ENCODE measurements around the gene RAB29. TPM values are rescaled to one million over a fixed set of nuclear protein-coding genes. Genes with fewer than 3 reads are reported as not detected.
A peak's percentile ranks its signal among the peaks of the same experiment; 100 is the strongest.
"Not testable (repeated sequence)": the region's sequence is repeated elsewhere in the genome, so short reads cannot be mapped to it uniquely, and the experiment has no call there.

Gene RAB29
- 100 to 1,000 TPM; 109 to 217 TPM for total RNA-seq

DNA sequence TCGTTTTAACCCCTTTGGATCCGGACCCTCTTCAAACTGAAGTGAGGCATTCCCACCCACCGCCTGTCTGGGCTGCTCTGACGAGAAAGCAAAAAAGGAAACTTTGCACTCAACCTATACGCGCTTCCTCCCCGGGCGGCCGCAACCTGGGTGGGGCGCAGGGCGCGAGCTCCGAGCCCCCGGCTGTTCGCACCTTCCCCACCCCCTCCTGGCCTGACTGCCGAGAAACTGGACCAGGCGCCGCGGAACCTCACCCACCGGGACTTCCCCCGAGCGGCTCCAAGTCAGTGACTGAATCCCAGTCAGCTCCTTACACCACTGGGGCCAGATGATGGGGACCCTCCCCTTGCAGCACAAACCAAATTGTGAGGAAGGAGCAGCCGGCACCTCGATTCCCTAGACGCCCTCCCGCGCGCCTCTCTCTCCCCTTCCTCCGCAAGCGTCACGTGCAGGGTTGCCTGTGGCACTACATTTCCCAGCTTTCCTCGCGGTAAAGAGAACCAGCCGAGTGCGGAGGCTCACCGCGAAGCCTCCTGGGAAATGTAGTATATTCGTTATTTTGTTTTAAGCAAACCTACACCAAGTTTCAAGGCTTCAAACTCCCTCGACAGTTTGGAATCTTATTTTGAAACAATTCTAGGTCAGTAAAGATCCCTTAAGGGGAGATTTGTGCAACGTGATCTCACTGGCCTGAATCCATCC lies at the start of gene RAB29:
Gene RAB29, minus strand, starts transcription at position 468 of the 702 bp plus-strand sequence. CDS start 526 bp downstream, outside the sequence.
- H3K9me3 Mint-ChIP-seq = no peaks in the 10 kb centered on the region
- ATAC-seq (peak; percentile 88 to 91), DNase-seq (ENCODE audit: low spot score) (peak; percentile 98)
- peak within 1 kb of the TSS; percentile 97 for H3K27ac Mint-ChIP-seq
- no peaks in the 10 kb centered on the region for H3K27me3 Mint-ChIP-seq
- peaks cover 64 to 77% of the 10 kb centered on the region in 2 donors for H3K4me1 Mint-ChIP-seq (ENCODE audit: low read depth in 2 of 2)
- H3K4me3 Mint-ChIP-seq = peak within 1 kb of the TSS; percentile 94
- peaks cover 39% of the 10 kb centered on the region for H3K36me3 Mint-ChIP-seq

DNA sequence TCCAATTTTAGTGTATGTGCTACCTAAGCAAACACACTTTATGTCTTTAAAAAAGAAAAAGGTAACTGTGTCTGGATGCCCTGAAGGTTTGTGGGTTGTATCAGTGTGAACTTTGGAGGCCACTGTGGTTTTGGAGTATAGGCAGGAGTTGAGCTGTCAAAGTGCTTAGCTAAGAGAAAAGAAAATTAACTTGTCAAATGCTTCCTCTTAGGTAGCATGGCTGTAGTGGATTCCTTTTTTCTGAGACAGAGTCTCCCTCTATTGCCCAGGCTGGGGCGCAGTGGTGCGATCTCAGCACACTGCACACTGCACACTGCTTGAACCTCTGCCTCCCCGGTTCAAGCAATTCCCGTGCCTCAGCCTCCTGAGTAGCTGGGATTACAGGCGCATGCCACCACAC lies 48.9 kb upstream of the RAB29 start:
- H3K4me3 Mint-ChIP-seq = peak overlapping the region; percentile 52

GRCh38 chr1:205823260-205823659 lies 48.0 kb upstream of the RAB29 start:
- ATAC-seq = peak in 1 of 2 donors; percentile 41
- not testable (repeated sequence) for H3K36me3 Mint-ChIP-seq; H3K27me3 Mint-ChIP-seq; H3K9me3 Mint-ChIP-seq; DNase-seq (ENCODE audit: low spot score)
- H3K4me1 Mint-ChIP-seq (ENCODE audit: low read depth in 2 of 2) = peaks cover 19 to 29% of the 10 kb centered on the region in 2 donors
- H3K4me3 Mint-ChIP-seq = peak overlapping the region; percentile 52
- peak overlapping the region in 1 of 2 donors; percentile 11 for H3K27ac Mint-ChIP-seq

More for the DNA sequence above, 48.9 kb upstream of the RAB29 start:
- ATAC-seq = peak in 1 of 2 donors; percentile 70
- Mint-ChIP-seq H3K36me3 (peaks cover 7% of the 10 kb centered on the region), H3K27ac (no peak overlapping the region), H3K27me3 (peaks cover 0 to 5% of the 10 kb centered on the region in 2 donors), H3K4me1 (ENCODE audit: low read depth in 2 of 2) (peaks cover 19 to 29% of the 10 kb centered on the region in 2 donors), H3K9me3 (peaks cover 3% of the 10 kb centered on the region)
- DNase-seq (ENCODE audit: low spot score) = no peak

DNA sequence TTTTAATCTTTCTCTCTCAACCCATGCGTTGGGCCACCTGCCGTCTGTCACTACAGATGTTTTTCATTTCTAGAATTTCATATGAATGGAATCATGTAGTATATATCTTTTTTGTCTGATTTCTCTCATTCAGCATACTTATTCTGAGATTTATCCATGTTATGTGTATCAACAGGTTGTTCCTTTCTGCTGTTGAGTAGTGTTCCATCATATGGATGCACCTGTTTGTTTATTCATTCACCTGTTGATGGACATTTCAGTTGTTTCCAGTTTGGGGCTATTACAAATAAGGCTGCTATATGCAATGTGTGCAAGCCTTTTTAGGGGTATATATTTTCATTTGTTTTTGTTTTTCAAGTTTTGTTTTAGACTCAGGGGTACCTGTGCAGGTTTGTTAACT lies 47.1 kb upstream of the RAB29 start:
- ATAC-seq = no peak
- Mint-ChIP-seq H3K27ac (peak overlapping the region in 1 of 2 donors; percentile 21), H3K9me3 (peaks cover 3% of the 10 kb centered on the region), H3K36me3 (peaks cover 7% of the 10 kb centered on the region), H3K4me3 (no peak overlapping the region), H3K4me1 (ENCODE audit: low read depth in 2 of 2) (peaks cover 19 to 26% of the 10 kb centered on the region in 2 donors), H3K27me3 (peaks cover 0 to 5% of the 10 kb centered on the region in 2 donors)
- no peak for DNase-seq (ENCODE audit: low spot score)

DNA sequence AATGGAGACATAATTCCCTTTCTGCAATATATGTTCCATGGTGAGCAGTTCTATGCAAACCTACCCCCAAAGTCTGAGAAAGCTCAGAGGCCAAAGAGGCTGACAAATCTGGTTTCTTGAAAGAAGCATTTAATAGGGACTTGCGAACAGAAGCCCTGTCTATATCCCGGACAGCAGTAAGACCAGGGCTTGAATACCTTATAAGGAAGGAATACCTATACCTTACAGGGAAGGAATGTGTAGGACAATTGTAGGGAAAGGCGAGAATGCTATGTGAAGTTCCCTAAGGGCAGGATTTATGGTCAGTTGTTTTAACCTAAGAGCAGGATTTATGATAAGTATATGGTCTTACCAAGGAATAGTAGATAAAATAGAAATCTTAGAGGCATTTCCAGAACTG lies 42.7 kb upstream of the RAB29 start:
- Mint-ChIP-seq H3K27ac (no peak overlapping the region), H3K27me3 (no peaks in the 10 kb centered on the region), H3K4me1 (ENCODE audit: low read depth in 2 of 2) (peaks cover 17 to 18% of the 10 kb centered on the region in 2 donors), H3K9me3 (no peaks in the 10 kb centered on the region), H3K4me3 (no peak overlapping the region), H3K36me3 (peaks cover under 1% of the 10 kb centered on the region)
- DNase-seq (ENCODE audit: low spot score) (no peak), ATAC-seq (no peak)

DNA sequence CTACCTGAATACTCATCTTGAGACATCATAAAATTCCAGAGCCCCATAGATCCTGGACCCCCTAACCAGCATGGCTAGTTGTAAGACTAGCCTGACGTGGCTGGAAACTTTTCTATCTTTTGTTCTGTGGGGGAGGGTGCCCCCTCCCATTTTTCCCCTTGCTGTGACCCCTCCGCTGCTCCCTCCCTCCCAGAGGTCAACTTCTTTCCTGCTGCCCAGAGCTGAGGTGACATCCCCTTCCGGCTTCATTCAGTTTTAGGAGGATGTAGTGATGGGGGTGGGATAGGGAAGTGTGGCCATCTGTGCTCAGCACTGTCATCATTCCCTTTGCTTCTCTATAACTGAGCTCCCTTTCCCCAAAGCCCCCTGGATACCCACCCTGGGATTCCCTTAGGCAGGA lies 42.1 kb upstream of the RAB29 start:
- H3K4me3 Mint-ChIP-seq = no peak overlapping the region
- ATAC-seq (no peak), DNase-seq (ENCODE audit: low spot score) (peak; percentile 45)
- no peaks in the 10 kb centered on the region for H3K9me3 Mint-ChIP-seq
- peaks cover 14% of the 10 kb centered on the region in 2 donors for H3K4me1 Mint-ChIP-seq (ENCODE audit: low read depth in 2 of 2)
- no peaks in the 10 kb centered on the region for H3K36me3 Mint-ChIP-seq
- no peaks in the 10 kb centered on the region for H3K27me3 Mint-ChIP-seq
- H3K27ac Mint-ChIP-seq = no peak overlapping the region

- Mint-ChIP-seq H3K4me1 (ENCODE audit: low read depth in 2 of 2) (peaks cover 43 to 45% of the 10 kb centered on the region in 2 donors), H3K27me3 (no peaks in the 10 kb centered on the region), H3K4me3 (peak overlapping the region; percentile 99), H3K36me3 (no peaks in the 10 kb centered on the region), H3K27ac (peak overlapping the region; percentile 82 to 87), H3K9me3 (no peaks in the 10 kb centered on the region)
- ATAC-seq (no peak), DNase-seq (ENCODE audit: low spot score) (no peak)
Observed at GRCh38 chr1:205813755-205814058, 38.4 kb upstream of the RAB29 start.

DNA sequence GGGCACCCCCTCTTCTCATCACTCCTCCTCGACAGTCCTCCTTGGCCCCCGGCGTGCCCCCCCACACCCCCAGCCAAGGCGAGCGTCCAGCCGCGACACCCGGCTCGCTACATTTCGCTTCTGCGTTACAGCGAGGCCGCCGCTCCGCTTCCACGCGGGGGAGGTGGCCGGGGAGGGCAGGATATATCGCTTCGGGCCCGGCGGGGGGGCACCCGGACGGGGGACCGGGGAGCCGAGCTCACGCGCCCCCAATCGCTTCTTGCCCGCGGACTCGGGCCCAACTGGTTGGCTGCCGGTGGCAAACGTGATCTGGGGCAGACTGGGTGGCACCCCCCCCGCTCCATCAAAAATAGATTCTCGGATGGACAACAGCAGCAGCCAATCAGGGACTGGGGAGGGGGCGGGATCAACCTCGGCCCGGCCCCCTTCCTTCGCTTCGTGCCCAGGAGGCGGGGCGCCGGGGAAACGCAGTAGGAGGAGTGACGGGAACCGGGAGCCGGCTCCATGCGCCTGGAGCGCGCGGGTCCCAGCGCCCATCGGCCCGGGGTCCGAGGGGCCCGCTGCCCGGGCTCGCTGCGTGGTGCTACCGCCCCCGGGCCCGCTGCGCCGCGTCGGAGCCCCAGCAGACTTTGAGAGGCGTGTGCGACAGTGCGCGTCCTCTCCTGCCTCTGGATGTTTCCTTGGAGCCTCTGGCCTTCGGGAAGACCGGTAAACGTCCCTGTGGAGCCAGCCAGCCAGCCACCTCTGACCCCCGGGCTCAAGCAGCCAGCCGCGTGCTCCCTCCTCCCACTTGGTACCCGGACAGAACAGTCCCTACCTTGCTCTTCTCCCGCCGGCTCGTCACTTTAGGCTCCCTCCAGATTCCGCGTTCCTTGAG lies 37.8 kb upstream of the RAB29 start, which contains the start of gene SLC41A1:
Gene SLC41A1, minus strand, starts transcription at position 321 of the 877 bp plus-strand sequence. CDS start 2,757 bp downstream, outside the sequence.
- Mint-ChIP-seq H3K4me3 (peak within 1 kb of the TSS; percentile 99), H3K9me3 (no peaks in the 10 kb centered on the region), H3K36me3 (peaks cover 3% of the 10 kb centered on the region), H3K27ac (peak within 1 kb of the TSS; percentile 82 to 87), H3K4me1 (ENCODE audit: low read depth in 2 of 2) (peaks cover 49 to 50% of the 10 kb centered on the region in 2 donors), H3K27me3 (no peaks in the 10 kb centered on the region)
- DNase-seq (ENCODE audit: low spot score) (peak; percentile 93), ATAC-seq (peak; percentile 96 to 98)

GRCh38 chr1:205812271-205812877 lies 37.1 kb upstream of the RAB29 start:
- Mint-ChIP-seq H3K27me3 (no peaks in the 10 kb centered on the region), H3K4me1 (ENCODE audit: low read depth in 2 of 2) (peaks cover 50 to 53% of the 10 kb centered on the region in 2 donors), H3K36me3 (peaks cover 4% of the 10 kb centered on the region), H3K4me3 (peak overlapping the region; percentile 99), H3K9me3 (no peaks in the 10 kb centered on the region), H3K27ac (peak overlapping the region; percentile 82 to 87)
- peak; percentile 61 for DNase-seq (ENCODE audit: low spot score)
- peak; percentile 20 to 37 for ATAC-seq

- Mint-ChIP-seq H3K27me3 (no peaks in the 10 kb centered on the region), H3K9me3 (no peaks in the 10 kb centered on the region), H3K27ac (peak overlapping the region; percentile 82 to 87), H3K4me3 (peak overlapping the region; percentile 99), H3K36me3 (peaks cover 4% of the 10 kb centered on the region), H3K4me1 (ENCODE audit: low read depth in 2 of 2) (peaks cover 56 to 58% of the 10 kb centered on the region in 2 donors)
- DNase-seq (ENCODE audit: low spot score) (peak; percentile 10), ATAC-seq (no peak)
Observed at GRCh38 chr1:205811660-205812059, 36.4 kb upstream of the RAB29 start.

DNA sequence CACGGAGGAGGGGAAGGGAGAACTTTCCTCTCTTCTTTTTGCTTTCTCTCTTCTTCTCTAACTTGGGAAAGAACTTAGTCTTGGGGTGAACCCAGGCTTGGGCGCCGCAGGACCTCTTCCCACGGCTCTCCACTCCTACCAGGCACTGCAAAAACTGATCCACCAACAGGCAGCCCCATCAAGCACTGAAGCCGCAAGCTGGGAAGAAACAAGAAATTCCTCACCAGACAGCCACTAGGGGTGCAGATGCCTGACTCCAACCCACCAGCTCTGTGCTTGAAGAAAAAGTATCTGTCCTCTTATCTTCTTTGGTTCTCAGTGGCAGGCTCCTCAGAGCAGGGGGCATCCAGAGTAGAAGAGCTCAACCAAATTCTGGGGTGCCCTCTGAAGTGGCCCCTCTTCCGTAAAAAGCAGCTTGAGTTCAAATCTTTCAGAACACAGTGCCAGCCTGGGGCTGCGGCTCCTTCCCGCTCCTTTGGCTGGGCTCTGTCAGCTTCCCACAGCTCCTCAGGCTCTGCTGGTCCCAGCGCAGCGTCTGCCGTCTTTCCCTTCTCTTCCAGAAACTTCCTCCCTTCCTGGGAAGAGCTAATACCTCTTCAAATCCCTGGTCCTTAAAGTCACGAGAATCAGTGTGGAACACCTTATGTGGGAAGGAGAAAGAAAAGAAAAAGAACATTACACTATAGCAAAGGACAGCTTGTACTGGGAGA lies 35.3 kb upstream of the RAB29 start:
- Mint-ChIP-seq H3K4me3 (peak overlapping the region; percentile 99), H3K9me3 (no peaks in the 10 kb centered on the region), H3K27me3 (no peaks in the 10 kb centered on the region), H3K4me1 (ENCODE audit: low read depth in 2 of 2) (peaks cover 66 to 68% of the 10 kb centered on the region in 2 donors), H3K36me3 (peaks cover 4% of the 10 kb centered on the region), H3K27ac (peak overlapping the region; percentile 82 to 87)
- DNase-seq (ENCODE audit: low spot score) (peak; percentile 55), ATAC-seq (no peak)

DNA sequence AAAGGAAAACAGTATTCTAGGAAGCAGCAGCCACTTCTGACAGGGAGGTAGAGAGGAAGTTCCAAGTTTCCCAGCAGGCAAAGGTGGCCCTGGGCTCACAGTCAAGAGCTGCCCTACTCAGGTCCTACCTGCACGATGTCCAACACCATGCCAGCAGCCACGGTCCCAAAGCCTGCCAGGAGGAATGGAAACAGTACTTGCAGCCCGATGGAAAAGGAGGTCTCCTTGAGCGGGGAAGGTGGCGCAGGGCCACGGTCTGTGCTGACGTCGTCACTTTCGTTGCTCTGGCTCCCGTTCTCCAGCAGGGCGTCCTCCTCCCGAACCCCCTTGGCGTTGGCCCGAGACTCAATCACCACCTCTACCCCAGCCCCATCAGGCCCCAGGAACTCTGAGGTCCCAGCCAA lies 34.7 kb upstream of the RAB29 start:
- H3K9me3 Mint-ChIP-seq = no peaks in the 10 kb centered on the region
- peak; percentile 51 for DNase-seq (ENCODE audit: low spot score)
- H3K27me3 Mint-ChIP-seq = no peaks in the 10 kb centered on the region
- peaks cover 71 to 74% of the 10 kb centered on the region in 2 donors for H3K4me1 Mint-ChIP-seq (ENCODE audit: low read depth in 2 of 2)
- H3K4me3 Mint-ChIP-seq = no peak overlapping the region
- peaks cover 4% of the 10 kb centered on the region for H3K36me3 Mint-ChIP-seq
- no peak for ATAC-seq
- H3K27ac Mint-ChIP-seq = no peak overlapping the region

DNA sequence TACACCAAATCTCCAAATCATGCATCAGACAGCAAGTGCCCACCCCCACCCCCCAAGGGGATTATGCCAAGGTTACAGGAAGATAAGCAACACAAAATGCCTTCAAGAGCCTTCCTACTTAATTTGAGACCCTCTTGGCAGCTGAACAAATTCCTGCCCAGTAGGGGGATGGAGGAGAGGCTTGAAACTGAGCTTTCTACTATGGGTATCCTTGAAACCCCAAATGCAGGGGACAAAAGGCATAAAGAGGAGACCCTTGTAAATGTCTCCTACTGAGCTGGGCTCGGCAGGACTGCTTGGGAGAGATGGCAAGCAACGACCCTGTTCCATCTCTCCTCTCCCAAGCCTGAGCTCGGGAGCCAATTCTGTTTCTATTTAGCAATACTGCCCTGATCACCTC lies 34.2 kb upstream of the RAB29 start:
- H3K4me3 Mint-ChIP-seq = peak overlapping the region; percentile 44
- H3K9me3 Mint-ChIP-seq = no peaks in the 10 kb centered on the region
- peaks cover 72 to 75% of the 10 kb centered on the region in 2 donors for H3K4me1 Mint-ChIP-seq (ENCODE audit: low read depth in 2 of 2)
- H3K36me3 Mint-ChIP-seq = peaks cover 4% of the 10 kb centered on the region
- no peaks in the 10 kb centered on the region for H3K27me3 Mint-ChIP-seq
- ATAC-seq (no peak), DNase-seq (ENCODE audit: low spot score) (no peak)
- peak overlapping the region; percentile 7 to 76 for H3K27ac Mint-ChIP-seq

Measured in natural killer cell treated with Interleukin-12 subunit alpha and Interleukin-12 subunit beta and Interleukin-15 and Interleukin-18, amount 100 ng/mL, for 72 hours (primary cell).